ENCODE data around the gene KRT14. TPM values are rescaled to one million over a fixed set of nuclear protein-coding genes. Genes with fewer than 3 reads are reported as not detected.
A peak's percentile ranks its signal among the peaks of the same experiment; 100 is the strongest.
"Not testable (repeated sequence)": the region's sequence is repeated elsewhere in the genome, so short reads cannot be mapped to it uniquely, and the experiment has no call there.

KRT14 gene
- total and polyA plus RNA-seq, 4 donors, result 0.30 to 46.7 (median 2.8) TPM

- 85 to 88% methylated on average over 13 of the region's 13 CpGs for WGBS, 2 donors
- intact Hi-C loops (cut with DNase I), result no loop called here
- H3K4me3 ChIP-seq (ENCODE audit: low read length in 2 of 2), result no peak overlapping the region
- no peak overlapping the region for H3K27ac ChIP-seq (ENCODE audit: low read depth in 1 of 2, low read length in 2 of 2)
- H3K9me3 ChIP-seq (ENCODE audit: control insufficient read depth, low read length), result no peaks in the 10 kb centered on the region
- DNase-seq (no peak), ATAC-seq (ENCODE audit: low FRiP score) (no peak)
- H3K4me1 ChIP-seq (ENCODE audit: control insufficient read depth in 1 of 2, insufficient read depth in 2 of 2, low read length in 2 of 2), result no peaks in the 10 kb centered on the region
- no peaks in the 10 kb centered on the region for H3K36me3 ChIP-seq (ENCODE audit: control insufficient read depth in 1 of 2, insufficient read depth in 2 of 2, low read length in 1 of 2)
- H3K27me3 ChIP-seq (ENCODE audit: control insufficient read depth in 1 of 2, insufficient read depth in 2 of 2, low read length in 1 of 2), result no peaks in the 10 kb centered on the region
These were observed 43.4 kb upstream of the KRT14 start for GRCh38 chr17:41629826-41630670.

GRCh38 chr17:41629316-41629715 is 42.6 kb upstream of the KRT14 start:
- DNase-seq (peak in 1 of 2 donors; percentile 12), ATAC-seq (ENCODE audit: low FRiP score) (no peak)
- Histone ChIP-seq H3K4me3 (ENCODE audit: low read length in 2 of 2) (no peak overlapping the region), H3K27ac (ENCODE audit: low read depth in 1 of 2, low read length in 2 of 2) (no peak overlapping the region), H3K27me3 (ENCODE audit: control insufficient read depth in 1 of 2, insufficient read depth in 2 of 2, low read length in 1 of 2) (no peaks in the 10 kb centered on the region), H3K9me3 (ENCODE audit: control insufficient read depth, low read length) (no peaks in the 10 kb centered on the region), H3K36me3 (ENCODE audit: control insufficient read depth in 1 of 2, insufficient read depth in 2 of 2, low read length in 1 of 2) (no peaks in the 10 kb centered on the region), H3K4me1 (ENCODE audit: control insufficient read depth in 1 of 2, insufficient read depth in 2 of 2, low read length in 2 of 2) (no peaks in the 10 kb centered on the region)
- 89% methylated on average over 10 of the region's 10 CpGs for WGBS, 2 donors
- intact Hi-C loops (cut with DNase I), result no loop called here

DNA sequence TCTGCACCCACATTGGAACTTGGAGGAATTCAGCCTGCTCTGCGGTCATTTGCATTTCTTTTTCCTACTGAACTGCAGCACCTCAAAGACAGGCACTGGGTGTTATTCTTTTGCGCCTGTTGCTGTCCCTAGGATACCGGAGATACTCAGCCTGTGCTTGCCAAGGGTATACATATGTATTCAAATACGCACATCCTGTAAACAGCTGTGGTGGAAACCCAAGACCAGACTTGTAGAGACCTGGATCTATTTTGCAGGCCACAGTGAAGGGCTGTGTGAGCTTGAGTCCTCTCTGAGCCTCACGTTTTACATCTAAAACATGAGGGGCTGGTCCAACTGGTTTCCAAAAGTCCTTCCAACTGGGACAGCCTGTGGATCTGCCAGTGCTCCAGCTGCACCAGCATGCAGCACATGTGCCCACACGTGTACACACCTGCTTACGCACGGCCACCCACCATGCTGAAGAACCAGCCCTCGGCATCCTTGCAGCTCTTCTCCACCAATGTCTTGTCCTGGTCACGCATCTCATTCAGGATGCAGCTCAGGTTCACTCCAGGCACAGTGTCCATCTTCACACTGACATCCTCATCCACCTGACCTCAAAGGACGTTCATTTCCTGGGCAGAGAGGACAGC is 42.0 kb upstream of the KRT14 start:
- H3K4me3 ChIP-seq (ENCODE audit: low read length in 2 of 2); H3K36me3 ChIP-seq (ENCODE audit: control insufficient read depth in 1 of 2, insufficient read depth in 2 of 2, low read length in 1 of 2); H3K9me3 ChIP-seq (ENCODE audit: control insufficient read depth, low read length); H3K4me1 ChIP-seq (ENCODE audit: control insufficient read depth in 1 of 2, insufficient read depth in 2 of 2, low read length in 2 of 2); intact Hi-C loops (cut with DNase I); H3K27me3 ChIP-seq (ENCODE audit: control insufficient read depth in 1 of 2, insufficient read depth in 2 of 2, low read length in 1 of 2); ATAC-seq (ENCODE audit: low FRiP score); H3K27ac ChIP-seq (ENCODE audit: low read depth in 1 of 2, low read length in 2 of 2): not testable (repeated sequence)
- 92 to 94% methylated on average over 11 of the region's 11 CpGs for whole genome bisulfite sequencing, 2 donors
- peak in 1 of 2 donors; percentile 5 for DNase-seq

GRCh38 chr17:41628073-41628370 is 41.3 kb upstream of the KRT14 start:
- intact Hi-C loops (cut with DNase I); H3K4me3 ChIP-seq (ENCODE audit: low read length in 2 of 2); H3K27me3 ChIP-seq (ENCODE audit: control insufficient read depth in 1 of 2, insufficient read depth in 2 of 2, low read length in 1 of 2); H3K27ac ChIP-seq (ENCODE audit: low read depth in 1 of 2, low read length in 2 of 2); H3K9me3 ChIP-seq (ENCODE audit: control insufficient read depth, low read length); H3K4me1 ChIP-seq (ENCODE audit: control insufficient read depth in 1 of 2, insufficient read depth in 2 of 2, low read length in 2 of 2); H3K36me3 ChIP-seq (ENCODE audit: control insufficient read depth in 1 of 2, insufficient read depth in 2 of 2, low read length in 1 of 2): not testable (repeated sequence)
- ATAC-seq (ENCODE audit: low FRiP score), result peak; percentile 48
- 57 to 76% methylated on average over 1 of the region's 1 CpG for WGBS, 2 donors
- DNase-seq, result peak in 1 of 2 donors; percentile 30

- H3K36me3 ChIP-seq (ENCODE audit: control insufficient read depth in 1 of 2, insufficient read depth in 2 of 2, low read length in 1 of 2), result no peaks in the 10 kb centered on the region
- DNase-seq (peak; percentile 21 to 59), ATAC-seq (ENCODE audit: low FRiP score) (no peak)
- no peaks in the 10 kb centered on the region for H3K27me3 ChIP-seq (ENCODE audit: control insufficient read depth in 1 of 2, insufficient read depth in 2 of 2, low read length in 1 of 2)
- WGBS, 2 donors, result 94% methylated on average over 23 of the region's 23 CpGs
- H3K4me3 ChIP-seq (ENCODE audit: low read length in 2 of 2), result no peak overlapping the region
- intact Hi-C loops (cut with DNase I), result no loop called here
- H3K4me1 ChIP-seq (ENCODE audit: control insufficient read depth in 1 of 2, insufficient read depth in 2 of 2, low read length in 2 of 2), result no peaks in the 10 kb centered on the region
- no peak overlapping the region for H3K27ac ChIP-seq (ENCODE audit: low read depth in 1 of 2, low read length in 2 of 2)
- no peaks in the 10 kb centered on the region for H3K9me3 ChIP-seq (ENCODE audit: control insufficient read depth, low read length)
These were observed 40.8 kb upstream of the KRT14 start for GRCh38 chr17:41627316-41628072.

GRCh38 chr17:41626914-41627295 is 40.2 kb upstream of the KRT14 start:
- H3K27ac ChIP-seq (ENCODE audit: low read depth in 1 of 2, low read length in 2 of 2); DNase-seq; ATAC-seq (ENCODE audit: low FRiP score); H3K27me3 ChIP-seq (ENCODE audit: control insufficient read depth in 1 of 2, insufficient read depth in 2 of 2, low read length in 1 of 2); H3K9me3 ChIP-seq (ENCODE audit: control insufficient read depth, low read length); H3K4me1 ChIP-seq (ENCODE audit: control insufficient read depth in 1 of 2, insufficient read depth in 2 of 2, low read length in 2 of 2); H3K36me3 ChIP-seq (ENCODE audit: control insufficient read depth in 1 of 2, insufficient read depth in 2 of 2, low read length in 1 of 2); H3K4me3 ChIP-seq (ENCODE audit: low read length in 2 of 2); intact Hi-C loops (cut with DNase I): not testable (repeated sequence)
- 81 to 87% methylated on average over 5 of the region's 5 CpGs for WGBS, 2 donors

DNA sequence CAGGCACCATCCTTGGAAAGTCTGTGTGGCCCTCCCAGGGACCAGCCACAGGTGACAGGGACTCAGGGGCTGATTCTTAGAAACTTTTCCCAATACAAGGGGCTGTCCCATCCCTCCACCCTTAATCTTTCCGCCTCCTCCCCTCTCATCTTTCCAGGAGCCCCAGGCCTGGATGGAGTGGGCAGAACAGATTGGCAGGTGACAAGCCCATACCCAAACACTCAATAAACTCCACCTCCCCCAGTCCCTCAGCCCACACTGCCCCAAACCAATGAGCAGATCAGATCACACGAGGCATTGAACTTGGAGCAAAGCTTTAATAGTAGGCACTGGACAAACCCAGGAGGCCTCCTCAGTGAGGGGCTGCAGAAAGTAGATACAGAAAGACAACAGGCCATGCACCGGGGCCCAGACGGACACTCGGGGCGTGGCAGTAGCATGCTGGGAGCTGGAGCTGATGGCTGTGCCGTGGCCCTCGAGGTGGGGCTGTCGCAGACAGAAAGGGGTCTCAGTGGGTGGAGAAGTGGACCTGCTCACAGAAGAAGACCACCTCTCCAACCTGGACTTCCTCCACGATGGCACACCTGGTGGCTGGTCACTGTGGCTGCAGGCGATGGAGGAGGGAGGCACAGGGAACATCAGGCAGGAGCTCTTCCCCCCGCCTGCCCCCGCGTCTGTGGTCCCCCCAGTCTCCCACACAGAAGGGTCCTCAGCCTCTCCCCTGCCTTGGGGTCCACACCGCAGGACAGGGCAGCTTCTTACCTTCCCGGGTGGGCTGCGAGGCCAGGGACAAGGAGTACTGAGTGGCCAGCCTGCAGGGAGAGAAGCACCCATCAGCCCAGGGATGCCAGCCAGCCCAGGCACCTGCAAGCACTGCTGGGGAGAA is 39.6 kb upstream of the KRT14 start:
- H3K27ac ChIP-seq (ENCODE audit: low read depth in 1 of 2, low read length in 2 of 2); H3K4me1 ChIP-seq (ENCODE audit: control insufficient read depth in 1 of 2, insufficient read depth in 2 of 2, low read length in 2 of 2); H3K27me3 ChIP-seq (ENCODE audit: control insufficient read depth in 1 of 2, insufficient read depth in 2 of 2, low read length in 1 of 2); intact Hi-C loops (cut with DNase I); H3K9me3 ChIP-seq (ENCODE audit: control insufficient read depth, low read length); H3K4me3 ChIP-seq (ENCODE audit: low read length in 2 of 2); ATAC-seq (ENCODE audit: low FRiP score); H3K36me3 ChIP-seq (ENCODE audit: control insufficient read depth in 1 of 2, insufficient read depth in 2 of 2, low read length in 1 of 2): not testable (repeated sequence)
- WGBS, 2 donors, result 93 to 95% methylated on average over 17 of the region's 17 CpGs
- peak; percentile 24 to 51 for DNase-seq

DNA sequence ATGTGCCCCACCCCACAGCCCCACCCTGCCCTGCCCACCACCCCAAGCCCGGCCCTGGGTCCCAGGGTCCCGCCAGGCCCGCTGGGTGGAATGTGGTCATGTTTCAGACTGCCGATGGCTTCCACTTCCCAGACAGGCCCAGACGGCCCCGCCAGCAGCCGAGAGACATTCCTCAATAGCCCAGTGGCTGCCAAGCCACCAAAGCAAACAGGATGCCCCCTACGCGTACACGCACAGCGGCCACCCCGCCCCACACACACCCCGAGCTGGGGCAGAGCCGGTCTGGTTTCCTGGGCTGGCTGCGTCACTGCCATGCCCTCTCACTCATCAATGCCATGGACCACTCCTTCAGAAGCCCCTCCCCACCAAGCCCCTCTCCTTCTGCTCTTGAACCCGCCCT is 38.9 kb upstream of the KRT14 start:
- ATAC-seq (ENCODE audit: low FRiP score) (no peak), DNase-seq (peak; percentile 65 to 79)
- no peaks in the 10 kb centered on the region for H3K9me3 ChIP-seq (ENCODE audit: control insufficient read depth, low read length)
- H3K4me3 ChIP-seq (ENCODE audit: low read length in 2 of 2), result no peak overlapping the region
- H3K36me3 ChIP-seq (ENCODE audit: control insufficient read depth in 1 of 2, insufficient read depth in 2 of 2, low read length in 1 of 2), result no peaks in the 10 kb centered on the region
- 31 to 36% methylated on average over 16 of the region's 16 CpGs for WGBS, 2 donors
- intact Hi-C loops (cut with DNase I), result no loop called here
- H3K4me1 ChIP-seq (ENCODE audit: control insufficient read depth in 1 of 2, insufficient read depth in 2 of 2, low read length in 2 of 2), result no peaks in the 10 kb centered on the region
- no peaks in the 10 kb centered on the region for H3K27me3 ChIP-seq (ENCODE audit: control insufficient read depth in 1 of 2, insufficient read depth in 2 of 2, low read length in 1 of 2)
- no peak overlapping the region for H3K27ac ChIP-seq (ENCODE audit: low read depth in 1 of 2, low read length in 2 of 2)

Measured in aorta (tissue), 5 donors.